GM12873 (cell line): Measurements from ENCODE around the gene RAB3IL1.

ENCODE experiments used
- TF ChIP-seq, protein P1 (sequence below): IDR thresholded peaks from 2 replicates; pipeline ENCODE4 v1.5.1; 2012; ENCODE audit warnings: low read depth, mild to moderate bottlenecking, moderate library complexity, low read length, control low read depth; ENCODE audit not compliant: insufficient read depth; ENCODE audit errors: missing control alignments

Gene RAB3IL1

DNA sequence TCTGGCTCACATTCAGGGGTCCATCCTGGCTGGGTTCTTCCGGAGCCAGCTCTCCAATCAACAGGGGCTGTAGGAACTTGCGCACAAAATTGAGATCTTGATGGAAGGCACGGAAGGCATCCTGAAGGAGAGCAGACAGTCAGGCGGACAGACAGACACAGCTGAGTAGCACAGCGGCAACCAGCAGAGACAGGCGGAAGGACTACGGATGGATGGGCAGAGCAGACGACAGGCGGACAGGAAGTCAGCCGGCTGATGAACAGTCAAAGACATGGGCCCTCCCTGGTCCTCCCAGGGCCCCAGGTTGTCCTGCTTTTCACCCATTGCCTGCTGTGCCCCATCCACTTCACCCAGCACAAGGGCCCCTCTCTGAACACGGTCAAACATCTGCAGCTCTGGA is 37.3 kb downstream of the RAB3IL1 start:
- TF ChIP-seq, protein P1, sequence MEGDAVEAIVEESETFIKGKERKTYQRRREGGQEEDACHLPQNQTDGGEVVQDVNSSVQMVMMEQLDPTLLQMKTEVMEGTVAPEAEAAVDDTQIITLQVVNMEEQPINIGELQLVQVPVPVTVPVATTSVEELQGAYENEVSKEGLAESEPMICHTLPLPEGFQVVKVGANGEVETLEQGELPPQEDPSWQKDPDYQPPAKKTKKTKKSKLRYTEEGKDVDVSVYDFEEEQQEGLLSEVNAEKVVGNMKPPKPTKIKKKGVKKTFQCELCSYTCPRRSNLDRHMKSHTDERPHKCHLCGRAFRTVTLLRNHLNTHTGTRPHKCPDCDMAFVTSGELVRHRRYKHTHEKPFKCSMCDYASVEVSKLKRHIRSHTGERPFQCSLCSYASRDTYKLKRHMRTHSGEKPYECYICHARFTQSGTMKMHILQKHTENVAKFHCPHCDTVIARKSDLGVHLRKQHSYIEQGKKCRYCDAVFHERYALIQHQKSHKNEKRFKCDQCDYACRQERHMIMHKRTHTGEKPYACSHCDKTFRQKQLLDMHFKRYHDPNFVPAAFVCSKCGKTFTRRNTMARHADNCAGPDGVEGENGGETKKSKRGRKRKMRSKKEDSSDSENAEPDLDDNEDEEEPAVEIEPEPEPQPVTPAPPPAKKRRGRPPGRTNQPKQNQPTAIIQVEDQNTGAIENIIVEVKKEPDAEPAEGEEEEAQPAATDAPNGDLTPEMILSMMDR, result no peak

DNA sequence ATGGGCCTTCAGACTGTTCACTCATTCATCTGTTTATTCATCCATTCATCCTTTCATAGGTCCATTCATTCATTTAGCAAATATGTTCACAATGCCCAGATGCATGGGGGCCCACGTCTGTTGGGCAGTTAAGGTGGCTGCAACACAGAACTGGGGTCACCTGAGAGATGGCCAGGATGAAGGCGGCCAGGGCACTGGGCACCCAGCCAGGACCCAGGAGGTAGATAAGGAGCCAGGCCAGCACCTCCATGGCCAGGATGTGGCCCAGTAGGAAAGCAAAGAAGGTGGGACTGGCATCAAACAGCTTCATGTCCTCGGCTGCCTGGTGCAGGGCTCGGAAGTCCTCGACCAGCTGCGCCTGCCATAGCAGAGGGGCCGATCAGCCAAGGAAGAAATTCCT is 38.2 kb downstream of the RAB3IL1 start:
- TF ChIP-seq, protein P1, result no peak

DNA sequence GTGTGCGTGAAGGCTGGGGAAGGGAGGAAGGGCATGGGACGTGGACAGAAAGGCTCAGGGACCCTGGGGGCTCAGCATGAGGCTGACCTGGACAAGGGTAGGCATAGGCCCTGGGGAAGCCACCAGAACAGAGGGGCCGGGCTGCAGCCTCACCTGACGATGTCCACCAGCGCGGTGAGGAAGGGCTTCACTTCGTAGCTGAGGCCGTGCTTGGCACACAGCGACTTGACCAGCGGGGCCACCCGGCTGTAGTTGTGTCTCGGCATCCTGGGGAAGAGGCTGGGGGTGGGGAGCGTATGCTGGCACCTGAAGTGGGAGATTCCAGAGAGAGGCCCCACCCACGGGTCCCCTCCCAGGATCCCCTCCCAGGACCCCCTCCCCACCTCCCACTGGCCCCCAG is 41.7 kb downstream of the RAB3IL1 start:
- TF ChIP-seq, protein P1, result no peak

DNA sequence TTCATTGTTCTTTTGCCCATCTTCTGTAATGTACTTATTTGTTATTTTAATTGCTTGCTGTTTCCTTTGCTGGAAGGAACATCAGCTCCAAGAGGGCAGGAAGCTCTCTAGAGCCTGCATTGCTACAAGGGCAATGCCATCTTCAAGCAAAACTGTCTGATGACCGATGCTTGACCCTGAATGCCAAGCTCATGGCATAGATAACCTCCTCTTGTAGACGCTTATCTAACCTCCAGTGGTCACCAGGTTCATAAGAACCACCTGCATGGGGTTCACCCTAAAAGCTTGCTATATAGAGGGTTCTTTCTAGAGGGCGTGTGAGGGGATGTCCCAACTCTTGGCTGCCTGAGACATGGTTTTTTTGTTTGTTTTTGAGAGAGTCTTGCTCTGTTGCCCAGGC is 42.5 kb downstream of the RAB3IL1 start:
- TF ChIP-seq, protein P1, result no peak

DNA sequence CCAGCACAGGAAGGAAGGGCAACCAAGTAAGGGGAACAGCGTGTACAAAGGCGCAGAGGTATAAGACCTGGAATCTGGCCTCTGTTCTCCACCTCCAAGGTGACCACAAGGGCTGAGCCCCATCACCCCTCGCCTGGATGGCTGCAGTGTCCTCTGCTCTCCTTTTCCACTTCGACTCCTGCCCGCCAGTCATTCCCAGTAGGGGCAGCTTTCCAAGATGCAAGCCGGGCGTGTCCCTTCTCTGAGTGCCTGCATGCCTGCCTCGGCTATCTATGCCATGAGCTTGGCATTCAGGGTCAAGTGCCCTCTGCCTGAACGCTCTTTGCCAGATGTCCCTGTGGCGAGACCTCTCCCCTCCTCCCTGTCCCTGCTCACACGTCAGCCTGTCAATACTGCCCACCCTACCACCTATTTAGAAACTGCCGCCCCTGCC is 43.0 kb downstream of the RAB3IL1 start:
- TF ChIP-seq, protein P1, result no peak

DNA sequence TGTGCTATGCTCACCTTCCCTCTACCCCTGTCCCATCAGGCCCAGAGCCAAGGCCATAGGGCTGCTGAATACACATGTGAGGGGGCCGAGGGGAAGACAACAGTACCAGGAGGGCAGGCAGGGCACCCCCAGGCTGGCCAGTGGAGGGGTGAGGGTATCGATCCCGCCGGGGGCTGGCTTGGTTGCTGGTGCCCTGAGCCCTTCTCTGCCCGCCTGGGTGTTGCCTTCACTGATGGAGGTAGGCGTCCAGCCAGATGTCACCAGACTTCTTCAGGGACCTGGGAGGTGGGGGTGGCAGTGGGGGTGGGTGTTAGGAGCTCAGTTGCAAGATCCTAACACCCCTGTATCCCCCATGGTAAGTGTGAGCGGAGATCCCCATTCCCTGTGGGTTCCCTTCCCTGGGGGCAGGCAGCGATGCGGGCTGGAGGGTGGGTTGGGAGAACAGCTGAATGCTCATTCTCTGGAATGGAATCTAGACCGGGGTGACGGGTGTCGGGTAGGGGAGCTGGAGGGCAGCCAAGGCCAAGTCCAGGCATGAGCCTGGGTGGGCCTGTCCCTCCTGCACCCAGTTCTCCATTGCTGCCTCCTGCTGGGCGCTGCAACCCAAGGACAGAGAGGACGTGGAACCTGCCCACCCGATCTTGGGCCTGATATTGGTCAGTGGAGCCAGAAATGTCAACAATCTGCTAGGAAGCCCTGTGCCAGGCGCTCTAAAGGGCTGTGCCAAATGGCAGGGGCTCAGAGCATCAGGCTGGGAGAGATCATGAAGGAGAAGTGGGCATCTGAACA is 43.6 kb downstream of the RAB3IL1 start:
- TF ChIP-seq, protein P1, result no peak

DNA sequence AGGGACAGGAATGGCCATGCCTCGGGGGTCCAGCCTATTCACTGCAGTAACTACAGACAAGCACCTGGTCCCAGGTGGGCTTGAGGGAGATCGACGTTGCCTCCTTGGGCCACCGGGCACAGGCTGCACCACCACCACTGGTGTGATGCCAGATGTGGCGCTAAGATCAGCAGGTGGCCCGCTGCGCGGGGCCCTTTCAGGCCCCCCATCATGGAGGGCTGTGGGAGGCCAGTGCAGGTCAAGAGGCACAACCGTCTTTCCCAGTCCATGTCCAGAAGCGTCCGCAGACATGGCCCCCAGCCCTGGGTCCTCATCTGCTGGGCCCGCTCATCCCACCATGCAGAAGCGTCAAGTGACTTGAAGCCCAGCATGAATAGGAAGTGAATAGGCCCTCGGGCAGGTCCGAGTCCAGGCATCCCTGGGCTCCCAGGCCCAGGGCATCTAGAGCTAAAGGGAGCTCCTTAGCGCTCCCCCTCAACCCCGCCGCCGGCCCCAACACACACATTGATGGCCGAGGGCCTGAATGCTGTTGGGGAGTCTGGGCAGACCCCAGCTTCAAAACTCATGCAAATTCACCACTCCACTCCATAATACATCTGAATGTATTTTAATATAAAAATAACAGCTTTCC is 44.3 kb downstream of the RAB3IL1 start:
- TF ChIP-seq, protein P1, result no peak
